SK-MEL-5 (cell line): ENCODE data around the gene CDSN. TPM values are rescaled to one million over a fixed set of nuclear protein-coding genes. Genes with fewer than 3 reads are reported as not detected.
A peak's percentile ranks its signal among the peaks of the same experiment; 100 is the strongest.

Experiments
- DNase-seq: peaks from one replicate; pipeline ENCODE4 v3.0.0-alpha.2; 2016; ENCODE audit warnings: low read depth, low spot score
- in situ Hi-C: cut with HindIII; loops from 2 replicates; pipeline ENCODE4 v1.10.0; 2016; ENCODE audit warnings: low sequenced_read_pairs, high pct_unique_total_duplicates, low pct_unique_long_range_greater_than_20kb
- total RNA-seq: library from RNA; depleted of rRNA; stranded (reverse); fragments of >200 nt; shearing (Covaris generic); gene quantifications from 2 replicates; pipeline ENCODE4 v1.2.3, GENCODE V29; 2014

Gene CDSN
- total RNA-seq, 1 experiment from 2014 or later: not detected

GRCh38 chr6:31098449-31098938 lies 21.8 kb downstream of the CDSN start:
- in situ Hi-C loops: no loop called here
- DNase-seq: no peak

GRCh38 chr6:31096656-31097055 lies 23.6 kb downstream of the CDSN start:
- DNase-seq: no peak
- in situ Hi-C loops: no loop called here

- in situ Hi-C loops: no loop called here
- DNase-seq: no peak
Measured at GRCh38 chr6:31096215-31096614, 24.0 kb downstream of the CDSN start.

- no peak for DNase-seq
- in situ Hi-C loops: no loop called here
Measured at GRCh38 chr6:31094389-31094881, 25.8 kb downstream of the CDSN start.

- in situ Hi-C loops: no loop called here
- DNase-seq: peak; percentile 76
Measured at GRCh38 chr6:31092769-31093505, 27.3 kb downstream of the CDSN start.

GRCh38 chr6:31092238-31092637 lies 28.0 kb downstream of the CDSN start:
- in situ Hi-C loops: no loop called here
- no peak for DNase-seq

GRCh38 chr6:31091680-31092079 lies 28.6 kb downstream of the CDSN start:
- DNase-seq: no peak
- in situ Hi-C loops: no loop called here

- in situ Hi-C loops: no loop called here
- DNase-seq: no peak
Measured at GRCh38 chr6:31090973-31091364, 29.3 kb downstream of the CDSN start.

GRCh38 chr6:31090275-31090972 lies 29.8 kb downstream of the CDSN start:
- no peak for DNase-seq
- in situ Hi-C loops: no loop called here

GRCh38 chr6:31087494-31088089 lies 32.7 kb downstream of the CDSN start:
- in situ Hi-C loops: no loop called here
- DNase-seq: peak; percentile 90

GRCh38 chr6:31086788-31087440 lies 33.3 kb downstream of the CDSN start:
- in situ Hi-C loops: no loop called here
- DNase-seq: no peak

- DNase-seq: peak; percentile 80
- in situ Hi-C loops: no loop called here
Measured at GRCh38 chr6:31083742-31084354, 36.4 kb downstream of the CDSN start.

- in situ Hi-C loops: no loop called here
- DNase-seq: no peak
Measured at GRCh38 chr6:31081872-31082271, 38.4 kb downstream of the CDSN start.

GRCh38 chr6:31079656-31080261 lies 40.5 kb downstream of the CDSN start:
- in situ Hi-C loops: no loop called here
- DNase-seq: peak; percentile 77

- no peak for DNase-seq
- in situ Hi-C loops: no loop called here
Measured at GRCh38 chr6:31076611-31077010, 43.6 kb downstream of the CDSN start.

GRCh38 chr6:31075528-31075927 lies 44.7 kb downstream of the CDSN start:
- in situ Hi-C loops: no loop called here
- DNase-seq: no peak

- DNase-seq: no peak
Measured at GRCh38 chr6:31074401-31074800, 45.8 kb downstream of the CDSN start.

More at GRCh38 chr6:31074401-31074800, 45.8 kb downstream of the CDSN start:
- in situ Hi-C loops: no loop called here
